ENCODE measurements around the gene KHSRP. TPM values are rescaled to one million over a fixed set of nuclear protein-coding genes. Genes with fewer than 3 reads are reported as not detected.

Gene KHSRP
- total RNA-seq, result 175 and 211 TPM in 2 replicates

- no peak for TF ChIP-seq CTCF (IDR thresholded peaks at IDR 0.05; ENCODE audit: insufficient read depth, low read length, poor library complexity, severe bottlenecking)
- no peak for DNase-seq (ENCODE audit: low read depth)
- Histone ChIP-seq H3K27me3 (ENCODE audit: control insufficient read depth, insufficient read depth, low read length) (no peaks in the 10 kb centered on the region), H3K36me3 (ENCODE audit: control insufficient read depth, insufficient read depth, low read length) (no peaks in the 10 kb centered on the region), H3K4me3 (ENCODE audit: low read depth, low read length) (peak within 1 kb of the TSS; percentile 66)
Observed at GRCh38 chr19:6424195-6424938, at the start of gene KHSRP. TSS of gene KHSRP (minus strand) at chr19:6424811. CDS start at chr19:6424701, 110 bp downstream.

- Histone ChIP-seq H3K4me3 (ENCODE audit: low read depth, low read length) (no peak overlapping the region), H3K27me3 (ENCODE audit: control insufficient read depth, insufficient read depth, low read length) (peaks cover 10% of the 10 kb centered on the region), H3K36me3 (ENCODE audit: control insufficient read depth, insufficient read depth, low read length) (no peaks in the 10 kb centered on the region)
- TF ChIP-seq CTCF (IDR thresholded peaks at IDR 0.05; ENCODE audit: insufficient read depth, low read length, poor library complexity, severe bottlenecking), result no peak
- no peak for DNase-seq (ENCODE audit: low read depth)
Observed at GRCh38 chr19:6473647-6474046, 49.0 kb upstream of the KHSRP start.

GRCh38 chr19:6472713-6473112 lies 48.1 kb upstream of the KHSRP start:
- Histone ChIP-seq H3K27me3 (ENCODE audit: control insufficient read depth, insufficient read depth, low read length) (peaks cover 10% of the 10 kb centered on the region), H3K36me3 (ENCODE audit: control insufficient read depth, insufficient read depth, low read length) (no peaks in the 10 kb centered on the region), H3K4me3 (ENCODE audit: low read depth, low read length) (no peak overlapping the region)
- no peak for DNase-seq (ENCODE audit: low read depth)
- TF ChIP-seq CTCF (IDR thresholded peaks at IDR 0.05; ENCODE audit: insufficient read depth, low read length, poor library complexity, severe bottlenecking), result no peak

GRCh38 chr19:6471076-6471475 lies 46.5 kb upstream of the KHSRP start:
- no peak overlapping the region for H3K4me3 ChIP-seq (ENCODE audit: low read depth, low read length)
- TF ChIP-seq CTCF (IDR thresholded peaks at IDR 0.05; ENCODE audit: insufficient read depth, low read length, poor library complexity, severe bottlenecking), result no peak
- H3K36me3 ChIP-seq (ENCODE audit: control insufficient read depth, insufficient read depth, low read length), result no peaks in the 10 kb centered on the region
- H3K27me3 ChIP-seq (ENCODE audit: control insufficient read depth, insufficient read depth, low read length), result peaks cover 10% of the 10 kb centered on the region
- no peak for DNase-seq (ENCODE audit: low read depth)

GRCh38 chr19:6470173-6470572 lies 45.6 kb upstream of the KHSRP start:
- H3K36me3 ChIP-seq (ENCODE audit: control insufficient read depth, insufficient read depth, low read length), result no peaks in the 10 kb centered on the region
- peaks cover 3% of the 10 kb centered on the region for H3K27me3 ChIP-seq (ENCODE audit: control insufficient read depth, insufficient read depth, low read length)
- H3K4me3 ChIP-seq (ENCODE audit: low read depth, low read length), result no peak overlapping the region
- no peak for TF ChIP-seq CTCF (IDR thresholded peaks at IDR 0.05; ENCODE audit: insufficient read depth, low read length, poor library complexity, severe bottlenecking)
- no peak for DNase-seq (ENCODE audit: low read depth)

GRCh38 chr19:6467384-6467783 lies 42.8 kb upstream of the KHSRP start:
- H3K4me3 ChIP-seq (ENCODE audit: low read depth, low read length), result no peak overlapping the region
- no peaks in the 10 kb centered on the region for H3K36me3 ChIP-seq (ENCODE audit: control insufficient read depth, insufficient read depth, low read length)
- no peaks in the 10 kb centered on the region for H3K27me3 ChIP-seq (ENCODE audit: control insufficient read depth, insufficient read depth, low read length)
- DNase-seq (ENCODE audit: low read depth), result no peak
- TF ChIP-seq CTCF (IDR thresholded peaks at IDR 0.05; ENCODE audit: insufficient read depth, low read length, poor library complexity, severe bottlenecking), result no peak
